ENCODE results near the gene LHPP.

The LHPP gene

DNA sequence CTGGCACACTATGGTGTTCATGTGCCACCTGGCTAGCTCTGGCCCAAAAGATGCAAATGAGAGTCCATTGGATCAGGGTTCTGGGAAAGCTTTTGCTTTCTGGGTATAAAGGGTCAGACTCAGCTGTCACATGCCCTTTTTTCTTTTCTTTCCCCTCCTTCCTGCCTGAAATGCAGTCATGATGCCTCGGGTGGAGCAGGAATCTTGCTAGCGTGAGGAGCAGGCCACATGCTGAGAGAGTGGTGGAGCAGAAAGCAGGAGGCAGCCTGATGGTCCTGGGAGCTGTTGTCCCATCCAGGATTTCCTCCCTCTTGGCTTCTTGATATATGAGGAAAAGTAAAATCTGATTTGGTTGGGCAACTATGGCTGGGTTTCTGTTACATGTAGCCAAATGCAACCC, 2.7 kb upstream of the LHPP start:
- TF ChIP-seq, protein P1, sequence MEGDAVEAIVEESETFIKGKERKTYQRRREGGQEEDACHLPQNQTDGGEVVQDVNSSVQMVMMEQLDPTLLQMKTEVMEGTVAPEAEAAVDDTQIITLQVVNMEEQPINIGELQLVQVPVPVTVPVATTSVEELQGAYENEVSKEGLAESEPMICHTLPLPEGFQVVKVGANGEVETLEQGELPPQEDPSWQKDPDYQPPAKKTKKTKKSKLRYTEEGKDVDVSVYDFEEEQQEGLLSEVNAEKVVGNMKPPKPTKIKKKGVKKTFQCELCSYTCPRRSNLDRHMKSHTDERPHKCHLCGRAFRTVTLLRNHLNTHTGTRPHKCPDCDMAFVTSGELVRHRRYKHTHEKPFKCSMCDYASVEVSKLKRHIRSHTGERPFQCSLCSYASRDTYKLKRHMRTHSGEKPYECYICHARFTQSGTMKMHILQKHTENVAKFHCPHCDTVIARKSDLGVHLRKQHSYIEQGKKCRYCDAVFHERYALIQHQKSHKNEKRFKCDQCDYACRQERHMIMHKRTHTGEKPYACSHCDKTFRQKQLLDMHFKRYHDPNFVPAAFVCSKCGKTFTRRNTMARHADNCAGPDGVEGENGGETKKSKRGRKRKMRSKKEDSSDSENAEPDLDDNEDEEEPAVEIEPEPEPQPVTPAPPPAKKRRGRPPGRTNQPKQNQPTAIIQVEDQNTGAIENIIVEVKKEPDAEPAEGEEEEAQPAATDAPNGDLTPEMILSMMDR (IDR thresholded peaks at IDR 0.05; ENCODE audit: poor library complexity, severe bottlenecking), result no peak
- no peak overlapping the region for H3K4me3 ChIP-seq (ENCODE audit: severe bottlenecking)
- no peaks in the 10 kb centered on the region for H3K4me1 ChIP-seq (ENCODE audit: insufficient read depth, poor library complexity, severe bottlenecking)
- DNase-seq (ENCODE audit: low spot score) (no peak), ATAC-seq (ENCODE audit: low read depth) (no peak)
- H3K27ac ChIP-seq (ENCODE audit: poor library complexity, severe bottlenecking), result no peak overlapping the region
- no peaks in the 10 kb centered on the region for H3K36me3 ChIP-seq (ENCODE audit: low read depth)
- H3K9me3 ChIP-seq (ENCODE audit: severe bottlenecking), result no peaks in the 10 kb centered on the region
- H3K27me3 ChIP-seq (ENCODE audit: insufficient read depth, poor library complexity, severe bottlenecking), result no peaks in the 10 kb centered on the region

GRCh38 chr10:124459395-124459794, 2.2 kb upstream of the LHPP start:
- Histone ChIP-seq H3K27ac (ENCODE audit: poor library complexity, severe bottlenecking) (no peak overlapping the region), H3K36me3 (ENCODE audit: low read depth) (no peaks in the 10 kb centered on the region), H3K4me1 (ENCODE audit: insufficient read depth, poor library complexity, severe bottlenecking) (no peaks in the 10 kb centered on the region), H3K9me3 (ENCODE audit: severe bottlenecking) (no peaks in the 10 kb centered on the region), H3K27me3 (ENCODE audit: insufficient read depth, poor library complexity, severe bottlenecking) (no peaks in the 10 kb centered on the region), H3K4me3 (ENCODE audit: severe bottlenecking) (no peak overlapping the region)
- TF ChIP-seq, protein P1 (IDR thresholded peaks at IDR 0.05; ENCODE audit: poor library complexity, severe bottlenecking), result no peak
- ATAC-seq (ENCODE audit: low read depth) (no peak), DNase-seq (ENCODE audit: low spot score) (no peak)

- TF ChIP-seq, protein P1 (IDR thresholded peaks at IDR 0.05; ENCODE audit: poor library complexity, severe bottlenecking), result no peak
- no peak overlapping the region for H3K27ac ChIP-seq (ENCODE audit: poor library complexity, severe bottlenecking)
- ATAC-seq (ENCODE audit: low read depth), result no peak
- no peaks in the 10 kb centered on the region for H3K4me1 ChIP-seq (ENCODE audit: insufficient read depth, poor library complexity, severe bottlenecking)
- no peaks in the 10 kb centered on the region for H3K9me3 ChIP-seq (ENCODE audit: severe bottlenecking)
- H3K36me3 ChIP-seq (ENCODE audit: low read depth), result no peaks in the 10 kb centered on the region
- no peak overlapping the region for H3K4me3 ChIP-seq (ENCODE audit: severe bottlenecking)
- DNase-seq (ENCODE audit: low spot score), result no peak
- no peaks in the 10 kb centered on the region for H3K27me3 ChIP-seq (ENCODE audit: insufficient read depth, poor library complexity, severe bottlenecking)
Observed at GRCh38 chr10:124460144-124460543, 1.5 kb upstream of the LHPP start.

- no peaks in the 10 kb centered on the region for H3K4me1 ChIP-seq (ENCODE audit: insufficient read depth, poor library complexity, severe bottlenecking)
Observed at GRCh38 chr10:124462348-124462695, 699 bp downstream of the LHPP start.

More at GRCh38 chr10:124462348-124462695, 699 bp downstream of the LHPP start:
- no peak for ATAC-seq (ENCODE audit: low read depth)
- no peaks in the 10 kb centered on the region for H3K36me3 ChIP-seq (ENCODE audit: low read depth)
- no peaks in the 10 kb centered on the region for H3K27me3 ChIP-seq (ENCODE audit: insufficient read depth, poor library complexity, severe bottlenecking)
- peak overlapping the region; percentile 23 for H3K27ac ChIP-seq (ENCODE audit: poor library complexity, severe bottlenecking)
- peak overlapping the region; percentile 94 for H3K4me3 ChIP-seq (ENCODE audit: severe bottlenecking)
- TF ChIP-seq, protein P1 (IDR thresholded peaks at IDR 0.05; ENCODE audit: poor library complexity, severe bottlenecking), result no peak
- no peaks in the 10 kb centered on the region for H3K9me3 ChIP-seq (ENCODE audit: severe bottlenecking)
- no peak for DNase-seq (ENCODE audit: low spot score)
